IMR-90 (cell line): Measurements from ENCODE around the gene GPT2. TPM values are rescaled to one million over a fixed set of nuclear protein-coding genes. Genes with fewer than 3 reads are reported as not detected.
"Not testable (repeated sequence)": the region's sequence is repeated elsewhere in the genome, so short reads cannot be mapped to it uniquely, and the experiment has no call there.

Source experiments
- ATAC-seq: fragments of 200-7000 bp; cut with Tn5 transposase; 2 replicates; pipeline ENCODE4 v1.9.1; 2020; ENCODE audit warnings: low read depth, mild to moderate bottlenecking, moderate library complexity
- BruUV-seq: library from RNA; stranded (reverse); fragments of 400-500 nt; replicated peaks from 2 replicates; lab custom pipeline; 2021; lab: Mats Ljungman, UMichigan
- CTCF ChIA-PET: fragments of 300-600 bp; formaldehyde crosslinking; extraction: SDS; loops from one replicate; lab custom pipeline; 2021; ENCODE audit warnings: antibody characterized with exemption; lab: Yijun Ruan, JAX
- POLR2A ChIA-PET: fragments of 300-600 bp; sonication (Branson Sonifier 250); formaldehyde crosslinking; loops from one replicate; lab custom pipeline; 2022; ENCODE audit warnings: antibody characterized with exemption; ENCODE audit not compliant: unreplicated experiment; lab: Charles Lee
- DNase-seq: peaks from one replicate; pipeline ENCODE4 v3.0.0; 2013
- H2AFZ ChIP-seq: replicated peaks from 2 replicates; pipeline ENCODE3; 2013; ENCODE audit warnings: low read length, mild to moderate bottlenecking; ENCODE audit not compliant: poor library complexity
- H2AK5ac ChIP-seq: 2 replicates; pipeline ENCODE4 v1.6.1; 2013; ENCODE audit warnings: low read depth, low read length, inconsistent platforms
- H2AK9ac ChIP-seq: replicated peaks from 2 replicates; pipeline ENCODE3; 2013; ENCODE audit warnings: mild to moderate bottlenecking, low read depth, low read length, moderate library complexity; ENCODE audit not compliant: poor library complexity
- H2BK120ac ChIP-seq: 2 replicates; pipeline ENCODE4 v1.6.1; 2013; ENCODE audit warnings: low read depth, low read length, inconsistent platforms
- H2BK15ac ChIP-seq: 3 replicates; pipeline ENCODE4 v1.6.1; 2013; ENCODE audit warnings: low read depth, low read length, inconsistent platforms
- H2BK20ac ChIP-seq: 2 replicates; pipeline ENCODE4 v1.6.1; 2013; ENCODE audit warnings: low read depth, mild to moderate bottlenecking, inconsistent platforms, low read length, moderate library complexity
- H2BK5ac ChIP-seq: 2 replicates; pipeline ENCODE4 v1.6.1; 2013; ENCODE audit warnings: mild to moderate bottlenecking, low read depth, low read length, inconsistent platforms; ENCODE audit not compliant: poor library complexity, severe bottlenecking
- H3K14ac ChIP-seq: replicated peaks from 2 replicates; pipeline ENCODE4 v1.6.1; 2013; ENCODE audit warnings: low read depth, low read length, inconsistent platforms
- H3K18ac ChIP-seq: 2 replicates; pipeline ENCODE4 v1.6.1; 2013; ENCODE audit warnings: low read depth, low read length, control low read depth
- H3K23ac ChIP-seq: 2 replicates; pipeline ENCODE4 v1.6.1; 2013; ENCODE audit warnings: low read depth, low read length, inconsistent platforms
- H3K27ac ChIP-seq: 2 replicates; pipeline ENCODE4 v1.5.1; 2013; ENCODE audit warnings: mild to moderate bottlenecking, control low read depth, low read length; ENCODE audit not compliant: insufficient read depth
- H3K27me3 ChIP-seq: 2 replicates; pipeline ENCODE4 v1.6.1; 2013; ENCODE audit warnings: low read length; ENCODE audit not compliant: control insufficient read depth, insufficient read depth
- H3K36me3 ChIP-seq: 2 replicates; pipeline ENCODE4 v1.6.1; 2013; ENCODE audit warnings: low read length, mixed read lengths; ENCODE audit not compliant: control insufficient read depth, insufficient read depth
- H3K4ac ChIP-seq: 2 replicates; pipeline ENCODE4 v1.6.1; 2013; ENCODE audit warnings: low read depth, low read length, inconsistent platforms
- H3K4me1 ChIP-seq: 2 replicates; pipeline ENCODE4 v1.6.1; 2013; ENCODE audit warnings: low read length, mixed read lengths; ENCODE audit not compliant: control insufficient read depth, insufficient read depth
- H3K4me2 ChIP-seq: 2 replicates; pipeline ENCODE4 v1.6.1; 2013; ENCODE audit warnings: low read depth, mild to moderate bottlenecking, control low read depth, low read length, moderate library complexity
- H3K4me3 ChIP-seq: 2 replicates; pipeline ENCODE4 v1.5.1; 2013; ENCODE audit warnings: low read depth, mild to moderate bottlenecking, control low read depth, low read length, moderate library complexity; ENCODE audit not compliant: insufficient read depth
- H3K56ac ChIP-seq: 2 replicates; pipeline ENCODE4 v1.6.1; 2013; ENCODE audit warnings: low read length, inconsistent platforms; ENCODE audit not compliant: insufficient read depth; ENCODE audit errors: extremely low read depth
- H3K79me1 ChIP-seq, 2 experiments: 2 replicates each; pipeline ENCODE4 v1.6.1; 2013; ENCODE audit warnings: low read length in 2 of 2, inconsistent platforms in 1 of 2, low read depth in 1 of 2
- H3K9ac ChIP-seq: 2 replicates; pipeline ENCODE4 v1.6.1; 2013; ENCODE audit warnings: low read depth, low read length, control low read depth
- H3K9me1 ChIP-seq: 2 replicates; pipeline ENCODE4 v1.6.1; 2013; ENCODE audit warnings: low read length, inconsistent platforms; ENCODE audit not compliant: insufficient read depth
- H3K9me3 ChIP-seq: 2 replicates; pipeline ENCODE4 v1.6.1; 2013; ENCODE audit warnings: low read length; ENCODE audit not compliant: control insufficient read depth, insufficient read depth
- H4K20me1 ChIP-seq: 2 replicates; pipeline ENCODE4 v1.6.1; 2013; ENCODE audit warnings: low read length, inconsistent platforms; ENCODE audit not compliant: insufficient read depth
- H4K5ac ChIP-seq: 2 replicates; pipeline ENCODE4 v1.6.1; 2013; ENCODE audit warnings: mild to moderate bottlenecking, low read depth, low read length, control low read depth
- H4K8ac ChIP-seq, 2 experiments: 2 replicates each; pipeline ENCODE4 v1.6.1; 2013; ENCODE audit warnings: low read depth in 2 of 2, low read length in 2 of 2, control low read depth in 1 of 2, inconsistent platforms in 1 of 2
- H4K91ac ChIP-seq: 2 replicates; pipeline ENCODE4 v1.6.1; 2013; ENCODE audit warnings: low read depth, low read length, inconsistent platforms; ENCODE audit not compliant: insufficient read depth
- WGBS, 2 experiments: methylation state at CpG; one replicate each; pipeline versions ENCODE4 v1.1.5 to v1.1.7; 2013; ENCODE audit warnings: missing lambda C conversion rate in 2 of 2; ENCODE audit not compliant: insufficient read length in 1 of 2; ENCODE audit errors: extremely low coverage in 2 of 2; 5-methylcytosine and 5-hydroxymethylcytosine counted together
- dilution Hi-C: fragments of 300-500 bp; cut with HindIII; formaldehyde crosslinking; loops from one replicate; pipeline ENCODE4 v1.14.3; 2018; ENCODE audit warnings: low sequenced_read_pairs; ENCODE audit not compliant: unreplicated experiment
- in situ Hi-C: fragments of 300-500 bp; cut with MboI; formaldehyde crosslinking; loops from 3 replicates; pipeline ENCODE4 v1.14.3; 2019; ENCODE audit warnings: low sequenced_read_pairs, inconsistent platforms, mixed read lengths
- intact Hi-C: fragments of 100-400 bp; cut with micrococcal nuclease; formaldehyde crosslinking; loops from 2 replicates; pipeline ENCODE4 v1.10.0; 2022
- polyA plus RNA-seq, 3 experiments: library from polyadenylated mRNA; depleted of rRNA; stranded (reverse); fragments of >200 nt; gene quantifications; 2 replicates each; pipeline ENCODE4 v1.2.3, GENCODE V29; 2012; ENCODE audit warnings: low replicate concordance in 1 of 3
- total RNA-seq: library from RNA; depleted of rRNA; stranded (reverse); fragments of >200 nt; gene quantifications from 2 replicates; pipeline ENCODE4 v1.2.3, GENCODE V29; 2012

Gene GPT2
- total and polyA plus RNA-seq, 2 of the 4 experiments (the other 2 are of a cell fraction) = 26.4 to 31.5 TPM

DNA sequence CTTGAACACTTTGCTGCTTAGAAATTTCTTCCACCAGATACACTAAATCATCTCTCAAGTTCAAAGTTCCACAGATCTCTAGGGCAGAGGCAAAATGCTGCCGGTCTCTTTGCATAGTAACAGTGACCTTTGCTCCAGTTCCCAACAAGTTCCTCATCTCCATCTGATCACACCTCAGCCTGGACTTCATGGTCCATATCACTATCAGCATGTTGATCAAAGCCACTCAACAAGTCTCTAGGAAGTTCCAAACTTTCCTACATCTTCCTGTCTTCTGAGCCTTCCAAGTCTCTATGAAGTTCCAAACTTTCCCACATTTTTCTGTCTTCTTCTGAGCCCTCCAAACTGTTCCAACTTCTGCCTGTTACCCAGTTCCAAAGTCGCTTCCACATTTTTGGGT lies 15.3 kb upstream of the GPT2 start:
- H2AFZ ChIP-seq, H2BK120ac ChIP-seq, H3K27me3 ChIP-seq, H3K4me2 ChIP-seq, CTCF ChIA-PET, H4K8ac ChIP-seq, BruUV-seq, H3K36me3 ChIP-seq, H2BK5ac ChIP-seq, H4K20me1 ChIP-seq, H3K79me1 ChIP-seq, H2BK15ac ChIP-seq, H3K9me3 ChIP-seq, H4K5ac ChIP-seq, H3K23ac ChIP-seq, H3K4me1 ChIP-seq, intact Hi-C loops, ATAC-seq, H3K4ac ChIP-seq, H2BK20ac ChIP-seq, POLR2A ChIA-PET, H3K27ac ChIP-seq, H3K18ac ChIP-seq, H3K14ac ChIP-seq, H4K91ac ChIP-seq, H3K9me1 ChIP-seq, DNase-seq, H2AK5ac ChIP-seq, in situ Hi-C loops, H2AK9ac ChIP-seq, dilution Hi-C loops, H3K56ac ChIP-seq, H3K9ac ChIP-seq, H3K4me3 ChIP-seq: not testable (repeated sequence)
- 0% methylated on average over 1 of the region's 2 CpGs; no CpG with 5 or more reads in 1 of the 2 experiments for WGBS, 2 experiments
